ENCODE results near the gene PPP4C. TPM values are rescaled to one million over a fixed set of nuclear protein-coding genes. Genes with fewer than 3 reads are reported as not detected.

PPP4C gene
- total and polyA plus RNA-seq, 12 donors: 34.5 to 82.1 (median 42.4) TPM

DNA sequence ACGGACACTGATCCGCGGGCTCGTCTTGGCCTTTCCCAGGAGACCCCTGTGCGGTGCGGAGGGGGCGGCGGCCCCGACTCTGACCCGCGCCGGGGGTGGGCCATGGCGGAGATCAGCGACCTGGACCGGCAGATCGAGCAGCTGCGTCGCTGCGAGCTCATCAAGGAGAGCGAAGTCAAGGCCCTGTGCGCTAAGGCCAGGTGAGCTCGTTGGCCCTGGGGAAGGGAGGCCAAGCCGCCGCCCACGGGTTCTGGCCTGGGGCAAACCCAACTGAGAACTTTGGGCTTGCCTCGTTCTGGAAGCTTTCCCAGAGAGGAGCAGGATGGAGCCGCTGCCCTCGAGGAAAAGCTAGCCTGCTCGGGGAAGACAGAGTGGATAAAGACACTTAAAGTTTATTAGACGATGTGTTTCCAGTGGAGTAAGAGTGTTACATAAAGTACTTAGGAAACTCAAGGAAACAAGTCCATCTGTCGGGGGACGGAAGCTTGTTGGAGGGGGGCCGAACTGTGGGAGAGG lies 540 bp downstream of the PPP4C start:
- no peak for DNase-seq
- H3K36me3 ChIP-seq: peaks cover 3 to 70% (median 36%) of the 10 kb centered on the region in 9 donors
- peak overlapping the region; percentile 48 to 99 (median 96) for H3K27ac ChIP-seq
- peaks cover 13 to 49% (median 37%) of the 10 kb centered on the region in 9 donors for H3K4me1 ChIP-seq
- no peak for TF ChIP-seq CTCF (IDR thresholded peaks at IDR 0.05)
- no peaks in the 10 kb centered on the region for H3K27me3 ChIP-seq
- intact Hi-C loops (cut with DNase I): loop anchor here in 2 of 10 donors (10.0 kb wide), 2 partner anchors 328 to 578 kb away; partner anchors contain the start of genes FBRS (in 1 of the 2), PRR14 (in 1 of the 2) and ZNF771 (in 1 of the 2)
- peak overlapping the region; percentile 86 to 100 (median 98) for H3K4me3 ChIP-seq
- peak; percentile 9 to 53 (median 21) for ATAC-seq
- WGBS, 2 donors: 2% methylated on average over 33 of the region's 33 CpGs
- no peaks in the 10 kb centered on the region for H3K9me3 ChIP-seq

DNA sequence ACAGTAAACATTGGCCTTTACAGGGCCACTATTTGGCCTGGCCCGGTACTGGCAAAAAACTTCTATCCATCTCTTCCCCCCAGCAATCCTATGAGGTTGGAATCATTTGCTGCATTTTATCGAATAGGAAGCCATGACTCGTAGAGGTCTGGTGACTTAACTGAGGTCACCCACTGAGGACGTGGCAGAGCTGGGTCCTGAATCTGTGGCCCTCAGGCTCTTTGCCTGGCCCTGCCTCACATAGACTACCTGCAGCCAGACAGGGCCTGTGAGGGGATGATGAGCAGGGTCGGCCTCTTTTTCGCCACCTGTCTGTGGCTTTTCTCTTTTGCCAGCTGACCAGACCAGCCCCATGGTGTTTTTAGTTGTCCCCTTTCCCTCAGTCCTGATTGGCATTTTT lies 1.9 kb downstream of the PPP4C start:
- ATAC-seq (no peak), DNase-seq (no peak)
- Histone ChIP-seq H3K36me3 (peaks cover 0 to 70% (median 28%) of the 10 kb centered on the region in 9 donors), H3K27ac (peak overlapping the region in 3 of 10 donors; percentile 59 to 99 (median 65)), H3K9me3 (no peaks in the 10 kb centered on the region), H3K27me3 (no peaks in the 10 kb centered on the region), H3K4me3 (peak overlapping the region in 3 of 10 donors; percentile 94 to 100 (median 100)), H3K4me1 (peaks cover 13 to 49% (median 37%) of the 10 kb centered on the region in 9 donors)
- TF ChIP-seq CTCF (IDR thresholded peaks at IDR 0.05): no peak
- intact Hi-C loops (cut with DNase I): loop anchor here in 2 of 10 donors (10.0 kb wide), 2 partner anchors 327 to 577 kb away; partner anchors contain the start of genes FBRS (in 1 of the 2), PRR14 (in 1 of the 2) and ZNF771 (in 1 of the 2)
- WGBS, 2 donors: 71 to 81% methylated on average over 6 of the region's 6 CpGs

GRCh38 chr16:30078744-30079143 lies 3.0 kb downstream of the PPP4C start:
- 62 to 71% methylated on average over 7 of the region's 7 CpGs for WGBS, 2 donors
- H3K27me3 ChIP-seq: no peaks in the 10 kb centered on the region
- no peak for TF ChIP-seq CTCF (IDR thresholded peaks at IDR 0.05)
- H3K27ac ChIP-seq: peak overlapping the region in 5 of 10 donors; percentile 21 to 65 (median 44)
- peak in 2 of 8 donors; percentile 19 to 40 for ATAC-seq
- DNase-seq: no peak
- intact Hi-C loops (cut with DNase I): loop anchor here in 2 of 10 donors (10.0 kb wide), 2 partner anchors 326 to 576 kb away; partner anchors contain the start of genes FBRS (in 1 of the 2), PRR14 (in 1 of the 2) and ZNF771 (in 1 of the 2)
- H3K9me3 ChIP-seq: no peaks in the 10 kb centered on the region
- no peak overlapping the region for H3K4me3 ChIP-seq
- H3K4me1 ChIP-seq: peaks cover 13 to 49% (median 37%) of the 10 kb centered on the region in 9 donors
- H3K36me3 ChIP-seq: peaks cover 0 to 70% (median 29%) of the 10 kb centered on the region in 9 donors

DNA sequence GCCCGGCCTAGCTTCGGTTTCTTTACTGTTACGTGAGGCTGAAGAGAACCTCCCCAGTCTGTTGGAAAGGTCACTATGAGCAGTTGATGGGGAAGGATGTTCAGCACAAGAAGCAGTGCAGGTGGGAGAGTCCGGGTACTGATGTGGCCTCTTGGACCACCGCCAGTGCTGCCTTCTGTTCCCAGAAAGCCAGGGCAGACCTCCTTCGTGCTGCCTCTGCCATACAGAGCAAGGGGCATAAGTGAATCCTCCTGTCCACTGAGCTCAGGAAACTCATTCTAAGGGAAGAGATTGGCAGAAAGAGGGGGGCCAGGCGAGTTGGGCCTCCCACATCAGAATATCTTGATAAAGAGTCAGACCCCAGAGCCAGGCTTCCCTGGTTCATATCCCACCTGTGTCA lies 3.7 kb downstream of the PPP4C start:
- 80 to 88% methylated on average over 7 of the region's 7 CpGs for WGBS, 2 donors
- Histone ChIP-seq H3K27me3 (no peaks in the 10 kb centered on the region), H3K27ac (peak overlapping the region in 2 of 10 donors; percentile 21 to 59), H3K36me3 (peaks cover 0 to 75% (median 36%) of the 10 kb centered on the region in 9 donors), H3K4me1 (peaks cover 13 to 49% (median 37%) of the 10 kb centered on the region in 9 donors), H3K9me3 (no peaks in the 10 kb centered on the region), H3K4me3 (no peak overlapping the region)
- intact Hi-C loops (cut with DNase I): loop anchor here in 2 of 10 donors (10.0 kb wide), 2 partner anchors 325 to 575 kb away; partner anchors contain the start of genes FBRS (in 1 of the 2), PRR14 (in 1 of the 2) and ZNF771 (in 1 of the 2)
- DNase-seq (no peak), ATAC-seq (no peak)
- no peak for TF ChIP-seq CTCF (IDR thresholded peaks at IDR 0.05)
